HL-60 (cell line): Measurements from ENCODE around the gene USP32.

Source experiments
- TF ChIP-seq, protein P1 (sequence below): IDR thresholded peaks from one replicate; pipeline ENCODE4 v1.5.1; 2011; ENCODE audit warnings: low read length, control low read depth, inconsistent platforms; ENCODE audit not compliant: insufficient read depth
- TF ChIP-seq, protein P2 (sequence below): IDR thresholded peaks from 2 replicates; pipeline ENCODE4 v1.6.1; 2012; ENCODE audit warnings: low read depth; ENCODE audit not compliant: insufficient replicate concordance

DNA sequence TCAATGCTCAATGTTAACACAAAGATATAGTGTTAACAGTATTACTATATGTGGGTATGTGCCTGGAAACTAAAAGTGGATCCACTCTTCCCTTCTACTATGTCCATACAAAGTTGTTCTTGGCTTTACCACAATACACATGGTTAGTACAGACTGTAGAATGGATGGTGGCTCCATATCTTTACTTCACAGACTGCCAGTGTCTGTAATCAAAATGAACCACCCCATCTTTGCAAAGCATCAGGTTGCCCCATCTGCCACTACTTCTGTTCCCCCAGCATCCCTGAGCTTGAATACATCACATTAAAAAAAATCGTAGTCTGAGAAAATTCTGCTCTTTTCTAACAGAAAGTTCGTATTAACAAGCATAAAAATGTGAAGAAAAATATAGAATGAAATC is 30.0 kb downstream of the USP32 start:
- TF ChIP-seq, protein P1, sequence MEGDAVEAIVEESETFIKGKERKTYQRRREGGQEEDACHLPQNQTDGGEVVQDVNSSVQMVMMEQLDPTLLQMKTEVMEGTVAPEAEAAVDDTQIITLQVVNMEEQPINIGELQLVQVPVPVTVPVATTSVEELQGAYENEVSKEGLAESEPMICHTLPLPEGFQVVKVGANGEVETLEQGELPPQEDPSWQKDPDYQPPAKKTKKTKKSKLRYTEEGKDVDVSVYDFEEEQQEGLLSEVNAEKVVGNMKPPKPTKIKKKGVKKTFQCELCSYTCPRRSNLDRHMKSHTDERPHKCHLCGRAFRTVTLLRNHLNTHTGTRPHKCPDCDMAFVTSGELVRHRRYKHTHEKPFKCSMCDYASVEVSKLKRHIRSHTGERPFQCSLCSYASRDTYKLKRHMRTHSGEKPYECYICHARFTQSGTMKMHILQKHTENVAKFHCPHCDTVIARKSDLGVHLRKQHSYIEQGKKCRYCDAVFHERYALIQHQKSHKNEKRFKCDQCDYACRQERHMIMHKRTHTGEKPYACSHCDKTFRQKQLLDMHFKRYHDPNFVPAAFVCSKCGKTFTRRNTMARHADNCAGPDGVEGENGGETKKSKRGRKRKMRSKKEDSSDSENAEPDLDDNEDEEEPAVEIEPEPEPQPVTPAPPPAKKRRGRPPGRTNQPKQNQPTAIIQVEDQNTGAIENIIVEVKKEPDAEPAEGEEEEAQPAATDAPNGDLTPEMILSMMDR, result no peak
- TF ChIP-seq, protein P2, sequence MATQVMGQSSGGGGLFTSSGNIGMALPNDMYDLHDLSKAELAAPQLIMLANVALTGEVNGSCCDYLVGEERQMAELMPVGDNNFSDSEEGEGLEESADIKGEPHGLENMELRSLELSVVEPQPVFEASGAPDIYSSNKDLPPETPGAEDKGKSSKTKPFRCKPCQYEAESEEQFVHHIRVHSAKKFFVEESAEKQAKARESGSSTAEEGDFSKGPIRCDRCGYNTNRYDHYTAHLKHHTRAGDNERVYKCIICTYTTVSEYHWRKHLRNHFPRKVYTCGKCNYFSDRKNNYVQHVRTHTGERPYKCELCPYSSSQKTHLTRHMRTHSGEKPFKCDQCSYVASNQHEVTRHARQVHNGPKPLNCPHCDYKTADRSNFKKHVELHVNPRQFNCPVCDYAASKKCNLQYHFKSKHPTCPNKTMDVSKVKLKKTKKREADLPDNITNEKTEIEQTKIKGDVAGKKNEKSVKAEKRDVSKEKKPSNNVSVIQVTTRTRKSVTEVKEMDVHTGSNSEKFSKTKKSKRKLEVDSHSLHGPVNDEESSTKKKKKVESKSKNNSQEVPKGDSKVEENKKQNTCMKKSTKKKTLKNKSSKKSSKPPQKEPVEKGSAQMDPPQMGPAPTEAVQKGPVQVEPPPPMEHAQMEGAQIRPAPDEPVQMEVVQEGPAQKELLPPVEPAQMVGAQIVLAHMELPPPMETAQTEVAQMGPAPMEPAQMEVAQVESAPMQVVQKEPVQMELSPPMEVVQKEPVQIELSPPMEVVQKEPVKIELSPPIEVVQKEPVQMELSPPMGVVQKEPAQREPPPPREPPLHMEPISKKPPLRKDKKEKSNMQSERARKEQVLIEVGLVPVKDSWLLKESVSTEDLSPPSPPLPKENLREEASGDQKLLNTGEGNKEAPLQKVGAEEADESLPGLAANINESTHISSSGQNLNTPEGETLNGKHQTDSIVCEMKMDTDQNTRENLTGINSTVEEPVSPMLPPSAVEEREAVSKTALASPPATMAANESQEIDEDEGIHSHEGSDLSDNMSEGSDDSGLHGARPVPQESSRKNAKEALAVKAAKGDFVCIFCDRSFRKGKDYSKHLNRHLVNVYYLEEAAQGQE, result no peak
